ENCODE results near the gene CD44.
A peak's percentile ranks its signal among the peaks of the same experiment; 100 is the strongest.

CD44 gene

GRCh38 chr11:35177370-35177769 is 38.4 kb downstream of the CD44 start:
- no peak for DNase-seq (ENCODE audit: low read depth)

GRCh38 chr11:35178067-35178805 is 39.3 kb downstream of the CD44 start:
- DNase-seq (ENCODE audit: low read depth), result peak; percentile 56

- peak; percentile 56 for DNase-seq (ENCODE audit: low read depth)
Observed at GRCh38 chr11:35178873-35179272, 39.9 kb downstream of the CD44 start.

- DNase-seq (ENCODE audit: low read depth), result peak; percentile 48
Observed at GRCh38 chr11:35179466-35180135, 40.6 kb downstream of the CD44 start.

GRCh38 chr11:35180317-35181233 is 41.6 kb downstream of the CD44 start:
- no peak for DNase-seq (ENCODE audit: low read depth)

GRCh38 chr11:35182317-35182939 is 43.5 kb downstream of the CD44 start:
- DNase-seq (ENCODE audit: low read depth), result no peak

GRCh38 chr11:35183326-35183925 is 44.5 kb downstream of the CD44 start:
- no peak for DNase-seq (ENCODE audit: low read depth)

- DNase-seq (ENCODE audit: low read depth), result no peak
Observed at GRCh38 chr11:35185696-35186095, 46.7 kb downstream of the CD44 start.

GRCh38 chr11:35187996-35188395 is 49.0 kb downstream of the CD44 start:
- no peak for DNase-seq (ENCODE audit: low read depth)

GRCh38 chr11:35190804-35191348 is 51.9 kb downstream of the CD44 start:
- peak; percentile 81 for DNase-seq (ENCODE audit: low read depth)

- peak; percentile 71 for DNase-seq (ENCODE audit: low read depth)
Observed at GRCh38 chr11:35192347-35192746, 53.4 kb downstream of the CD44 start.

- no peak for DNase-seq (ENCODE audit: low read depth)
Observed at GRCh38 chr11:35193767-35194166, 54.8 kb downstream of the CD44 start.

- DNase-seq (ENCODE audit: low read depth), result no peak
Observed at GRCh38 chr11:35197292-35197691, 58.3 kb downstream of the CD44 start.

- DNase-seq (ENCODE audit: low read depth), result no peak
Observed at GRCh38 chr11:35200811-35201341, 61.9 kb downstream of the CD44 start.

GRCh38 chr11:35204614-35205013 is 65.6 kb downstream of the CD44 start:
- no peak for DNase-seq (ENCODE audit: low read depth)

- DNase-seq (ENCODE audit: low read depth), result no peak
Observed at GRCh38 chr11:35206616-35207015, 67.6 kb downstream of the CD44 start.

- no peak for DNase-seq (ENCODE audit: low read depth)
Observed at GRCh38 chr11:35207471-35208403, 68.8 kb downstream of the CD44 start.

GRCh38 chr11:35208795-35209194 is 69.8 kb downstream of the CD44 start:
- no peak for DNase-seq (ENCODE audit: low read depth)

- peak; percentile 58 for DNase-seq (ENCODE audit: low read depth)
Observed at GRCh38 chr11:35210876-35211546, 72.0 kb downstream of the CD44 start.

Measured in fibroblast of gingiva (primary cell).